Vagina (tissue), 2 donors: Measurements from ENCODE around the gene APOC4. TPM values are rescaled to one million over a fixed set of nuclear protein-coding genes. Genes with fewer than 3 reads are reported as not detected.
A peak's percentile ranks its signal among the peaks of the same experiment; 100 is the strongest.

Source experiments
- DNase-seq, 2 donors: peaks; one replicate each; pipeline ENCODE4 v3.0.0-alpha.2; 2017; ENCODE audit errors: extremely low spot score in 2 of 2
- H3K27ac ChIP-seq: fragments of 200-600 bp; sonication (generic); one replicate; pipeline ENCODE4 v1.5.1; 2019
- H3K27me3 ChIP-seq: fragments of 200-600 bp; sonication (generic); one replicate; pipeline ENCODE4 v1.5.1; 2019
- H3K36me3 ChIP-seq, 2 donors: fragments of 200-600 bp; sonication (generic); one replicate each; pipeline ENCODE4 v1.5.1; 2017 to 2019
- H3K4me1 ChIP-seq: fragments of 200-600 bp; sonication (generic); one replicate; pipeline ENCODE4 v1.5.1; 2019
- H3K4me3 ChIP-seq, 2 donors: fragments of 200-600 bp; sonication (generic); 1 replicate in 1 of 2; 2 replicates in 1 of 2; pipeline ENCODE4 v1.5.1; 2016 to 2019
- H3K9me3 ChIP-seq: fragments of 200-600 bp; sonication (generic); one replicate; pipeline ENCODE4 v1.5.1; 2019
- CTCF ChIP-seq, 3 experiments: fragments of 450-650 bp in 2 of 3; fragments of 200-600 bp in 1 of 3; sonication (generic) in 1 of 3; IDR thresholded peaks; one replicate each; pipeline ENCODE4 v1.5.1; 2017 to 2019; ENCODE audit warnings: antibody characterized with exemption in 3 of 3, mild to moderate bottlenecking in 2 of 3, moderate library complexity in 2 of 3
- POLR2A ChIP-seq, 2 donors: fragments of 450-650 bp; IDR thresholded peaks; one replicate each; pipeline ENCODE4 v1.6.1; 2017; ENCODE audit warnings: antibody characterized with exemption in 2 of 2, mild to moderate bottlenecking in 2 of 2, moderate library complexity in 2 of 2
- POLR2AphosphoS5 ChIP-seq, 2 donors: sonication (generic); formaldehyde crosslinking; IDR thresholded peaks; one replicate each; pipeline ENCODE4 v1.9.0; 2017; ENCODE audit warnings: antibody characterized with exemption in 2 of 2, mild to moderate bottlenecking in 2 of 2, low read depth in 1 of 2; ENCODE audit not compliant: insufficient read depth in 1 of 2
- intact Hi-C: fragments of 100-400 bp; cut with DNase I; formaldehyde crosslinking; loops from one replicate; pipeline ENCODE4 v1.15.1; 2023
- total RNA-seq: library from RNA; depleted of rRNA; stranded (reverse); fragments of >200 nt; gene quantifications from one replicate; pipeline ENCODE4 v1.2.3, GENCODE V29; 2016

Gene APOC4
- total RNA-seq, 1 donor from 2014 or later: not detected

- Histone ChIP-seq H3K27me3 (no peaks in the 10 kb centered on the region), H3K4me1 (peaks cover 23% of the 10 kb centered on the region), H3K27ac (no peak overlapping the region), H3K36me3 (peaks cover 0 to 26% of the 10 kb centered on the region in 2 donors), H3K4me3 (no peak overlapping the region), H3K9me3 (no peaks in the 10 kb centered on the region)
- no peak for TF ChIP-seq CTCF (IDR thresholded peaks at IDR 0.05)
- TF ChIP-seq POLR2A (IDR thresholded peaks at IDR 0.05): no peak
- no peak for TF ChIP-seq POLR2AphosphoS5 (IDR thresholded peaks at IDR 0.05; ENCODE audit: insufficient read depth in 1 of 2, low read depth in 1 of 2)
- intact Hi-C loops: loop anchor here (5.0 kb wide), 1 partner anchor 48 kb away; no protein-coding TSS in a partner anchor
- no peak for DNase-seq
These were observed 37.5 kb upstream of the APOC4 start for GRCh38 chr19:44904426-44904994.

- no peak for TF ChIP-seq CTCF (IDR thresholded peaks at IDR 0.05)
- no peak for TF ChIP-seq POLR2A (IDR thresholded peaks at IDR 0.05)
- TF ChIP-seq POLR2AphosphoS5 (IDR thresholded peaks at IDR 0.05; ENCODE audit: insufficient read depth in 1 of 2, low read depth in 1 of 2): peak in 1 of 2 donors; percentile 65
- Histone ChIP-seq H3K9me3 (no peaks in the 10 kb centered on the region), H3K36me3 (peaks cover 0 to 17% of the 10 kb centered on the region in 2 donors), H3K4me1 (peaks cover 29% of the 10 kb centered on the region), H3K4me3 (peak within 1 kb of the TSS; percentile 21 to 32), H3K27me3 (no peaks in the 10 kb centered on the region), H3K27ac (peak within 1 kb of the TSS; percentile 53)
- DNase-seq: no peak
- intact Hi-C loops: no loop called here
These were observed 36.4 kb upstream of the APOC4 start, which contains the start of gene APOE for GRCh38 chr19:44905437-44906160. APOE (plus strand) TSS chr19:44905796; CDS start chr19:44906625, 829 bp downstream.

- peaks cover 0 to 2% of the 10 kb centered on the region in 2 donors for H3K36me3 ChIP-seq
- H3K27me3 ChIP-seq: no peaks in the 10 kb centered on the region
- H3K4me3 ChIP-seq: no peak overlapping the region
- DNase-seq: no peak
- intact Hi-C loops: no loop called here
- H3K4me1 ChIP-seq: peaks cover 42% of the 10 kb centered on the region
- TF ChIP-seq POLR2A (IDR thresholded peaks at IDR 0.05): no peak
- no peak for TF ChIP-seq POLR2AphosphoS5 (IDR thresholded peaks at IDR 0.05; ENCODE audit: insufficient read depth in 1 of 2, low read depth in 1 of 2)
- no peak for TF ChIP-seq CTCF (IDR thresholded peaks at IDR 0.05)
- H3K27ac ChIP-seq: no peak overlapping the region
- no peaks in the 10 kb centered on the region for H3K9me3 ChIP-seq
These were observed 34.4 kb upstream of the APOC4 start for GRCh38 chr19:44907613-44908012.

GRCh38 chr19:44908074-44908835 is 33.8 kb upstream of the APOC4 start:
- H3K9me3 ChIP-seq: no peaks in the 10 kb centered on the region
- no peak overlapping the region for H3K27ac ChIP-seq
- H3K27me3 ChIP-seq: no peaks in the 10 kb centered on the region
- no peak for TF ChIP-seq CTCF (IDR thresholded peaks at IDR 0.05)
- no peak for TF ChIP-seq POLR2A (IDR thresholded peaks at IDR 0.05)
- no peak for TF ChIP-seq POLR2AphosphoS5 (IDR thresholded peaks at IDR 0.05; ENCODE audit: insufficient read depth in 1 of 2, low read depth in 1 of 2)
- peaks cover 42% of the 10 kb centered on the region for H3K4me1 ChIP-seq
- no peak for DNase-seq
- intact Hi-C loops: no loop called here
- H3K36me3 ChIP-seq: no peaks in the 10 kb centered on the region
- no peak overlapping the region for H3K4me3 ChIP-seq
